LNCAP (cell line): ENCODE data around the gene GP1BB.

Experiments used
- CTCF ChIP-seq: fragments of 450-650 bp; IDR thresholded peaks from 2 replicates; pipeline ENCODE4 v1.5.1; 2017; ENCODE audit warnings: mild to moderate bottlenecking

The GP1BB gene

GRCh38 chr22:19757985-19758895 is 34.9 kb downstream of the GP1BB start:
- TF ChIP-seq CTCF: no peak

- no peak for TF ChIP-seq CTCF
Measured at GRCh38 chr22:19758896-19759426, 35.6 kb downstream of the GP1BB start.

- no peak for TF ChIP-seq CTCF
Measured at GRCh38 chr22:19759427-19760057, 36.2 kb downstream of the GP1BB start.

- TF ChIP-seq CTCF: no peak
Measured at GRCh38 chr22:19760058-19760950, 37.0 kb downstream of the GP1BB start, which contains the start of gene TBX1. TBX1 (plus strand) TSS chr22:19760778; CDS start chr22:19760844, 66 bp downstream.

GRCh38 chr22:19760951-19761724 is 37.8 kb downstream of the GP1BB start:
- no peak for TF ChIP-seq CTCF

GRCh38 chr22:19761725-19762567 is 38.6 kb downstream of the GP1BB start:
- no peak for TF ChIP-seq CTCF
